Coronary artery (tissue), 2 donors: ENCODE measurements around the gene THRA.

ENCODE experiments used
- DNase-seq: peaks from one replicate; pipeline ENCODE4 v3.0.0-alpha.2; 2017; ENCODE audit warnings: low spot score
- H3K27ac ChIP-seq, 2 donors: fragments of 200-600 bp; sonication (generic); one replicate each; pipeline ENCODE4 v1.5.1; 2016 to 2019
- H3K4me3 ChIP-seq: fragments of 200-600 bp; sonication (generic); 2 replicates; pipeline ENCODE4 v1.5.1; 2016; ENCODE audit warnings: mild to moderate bottlenecking, moderate library complexity
- CTCF ChIP-seq: fragments of 200-600 bp; sonication (generic); IDR thresholded peaks from one replicate; pipeline ENCODE4 v1.5.1; 2019; ENCODE audit warnings: antibody characterized with exemption

THRA gene

GRCh38 chr17:40093005-40093579 lies 30.3 kb downstream of the THRA start:
- peak; percentile 71 for DNase-seq
- H3K27ac ChIP-seq: peak overlapping the region; percentile 89 to 96
- H3K4me3 ChIP-seq: no peak overlapping the region
- TF ChIP-seq CTCF: no peak

DNA sequence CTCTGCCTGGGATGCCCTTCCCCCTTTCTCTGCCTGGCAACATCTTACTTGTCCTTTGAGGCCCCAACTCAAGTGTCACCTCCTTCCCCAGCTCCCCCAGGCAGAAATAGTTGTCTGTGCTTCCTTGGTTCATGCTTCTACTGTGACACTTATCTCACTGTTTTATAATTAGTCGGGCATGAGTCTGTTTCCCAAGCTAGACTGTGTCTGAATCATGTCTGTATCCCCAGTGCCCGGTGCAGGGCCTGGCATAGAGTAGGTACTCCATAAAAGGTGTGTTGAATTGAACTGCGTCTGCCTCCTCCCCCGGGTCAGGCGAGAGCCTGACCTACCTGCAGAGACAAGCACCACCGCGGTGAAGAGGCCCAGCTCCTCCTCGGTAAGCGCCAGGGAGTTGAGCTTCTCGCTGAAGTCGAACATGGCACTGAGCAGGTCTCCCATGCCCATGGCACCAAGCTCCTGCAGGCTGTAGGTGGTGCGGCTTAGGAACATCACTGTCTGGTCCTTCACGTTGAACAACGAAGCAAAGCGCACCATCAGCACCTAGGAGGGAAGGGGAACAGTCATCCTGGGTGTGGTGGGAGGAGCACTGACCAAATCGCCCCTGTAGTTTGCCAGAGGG lies 30.9 kb downstream of the THRA start:
- peak; percentile 74 for DNase-seq
- Histone ChIP-seq H3K27ac (peak overlapping the region; percentile 89 to 96), H3K4me3 (peak overlapping the region; percentile 2)
- no peak for TF ChIP-seq CTCF

DNA sequence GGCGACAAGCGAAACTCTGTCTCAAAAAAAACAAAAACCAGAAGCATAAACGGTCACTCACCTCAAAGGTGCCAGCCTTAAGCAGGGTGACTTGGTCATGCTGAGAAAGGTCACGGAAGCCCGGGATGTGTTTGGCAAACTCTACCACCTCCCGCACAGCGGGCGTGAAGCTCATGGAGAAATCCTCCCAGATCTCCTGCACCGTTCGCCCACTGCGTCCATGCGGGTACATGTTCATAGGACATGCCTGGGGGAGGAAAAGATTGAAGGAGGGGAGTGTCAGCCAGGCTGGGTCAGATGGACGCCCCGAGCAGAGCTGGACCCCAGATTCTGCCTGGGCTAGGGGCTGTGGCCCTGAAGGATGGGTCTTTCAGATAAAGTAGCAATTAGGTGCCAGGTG lies 32.1 kb downstream of the THRA start:
- peak; percentile 74 for DNase-seq
- peak overlapping the region; percentile 89 to 96 for H3K27ac ChIP-seq
- no peak for TF ChIP-seq CTCF
- peak overlapping the region; percentile 83 for H3K4me3 ChIP-seq

DNA sequence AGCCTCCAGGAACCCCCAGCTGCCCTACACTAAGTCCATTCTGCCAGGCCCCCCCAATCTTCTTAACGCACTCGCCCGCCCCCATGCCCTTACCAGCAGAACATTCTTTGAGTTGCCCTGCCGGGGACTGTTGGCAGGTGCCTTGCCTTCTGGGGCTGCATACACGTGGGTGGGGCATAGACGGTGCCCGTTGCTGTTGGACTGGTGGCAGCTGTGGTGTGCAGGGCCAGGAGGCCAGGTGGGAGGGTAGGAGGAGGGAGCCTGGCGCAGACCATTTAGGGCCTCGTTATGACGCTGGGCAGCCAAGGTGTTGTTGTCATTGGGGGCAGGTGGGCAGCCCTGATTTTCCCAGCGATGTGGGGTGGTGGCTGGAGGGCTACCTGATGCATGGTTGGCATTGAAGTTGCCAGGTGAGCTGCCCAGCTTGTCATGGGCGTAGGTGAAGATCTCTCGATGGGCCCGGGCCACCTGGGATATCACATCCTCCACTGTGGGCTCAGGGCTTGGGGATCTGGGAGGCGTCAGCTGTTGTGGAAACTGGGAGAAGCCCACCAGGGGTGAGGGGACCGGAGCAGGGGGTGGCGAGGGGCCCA lies 32.7 kb downstream of the THRA start:
- H3K4me3 ChIP-seq: peak overlapping the region; percentile 83
- H3K27ac ChIP-seq: peak overlapping the region; percentile 89 to 96
- peak; percentile 79 for DNase-seq
- TF ChIP-seq CTCF: no peak

DNA sequence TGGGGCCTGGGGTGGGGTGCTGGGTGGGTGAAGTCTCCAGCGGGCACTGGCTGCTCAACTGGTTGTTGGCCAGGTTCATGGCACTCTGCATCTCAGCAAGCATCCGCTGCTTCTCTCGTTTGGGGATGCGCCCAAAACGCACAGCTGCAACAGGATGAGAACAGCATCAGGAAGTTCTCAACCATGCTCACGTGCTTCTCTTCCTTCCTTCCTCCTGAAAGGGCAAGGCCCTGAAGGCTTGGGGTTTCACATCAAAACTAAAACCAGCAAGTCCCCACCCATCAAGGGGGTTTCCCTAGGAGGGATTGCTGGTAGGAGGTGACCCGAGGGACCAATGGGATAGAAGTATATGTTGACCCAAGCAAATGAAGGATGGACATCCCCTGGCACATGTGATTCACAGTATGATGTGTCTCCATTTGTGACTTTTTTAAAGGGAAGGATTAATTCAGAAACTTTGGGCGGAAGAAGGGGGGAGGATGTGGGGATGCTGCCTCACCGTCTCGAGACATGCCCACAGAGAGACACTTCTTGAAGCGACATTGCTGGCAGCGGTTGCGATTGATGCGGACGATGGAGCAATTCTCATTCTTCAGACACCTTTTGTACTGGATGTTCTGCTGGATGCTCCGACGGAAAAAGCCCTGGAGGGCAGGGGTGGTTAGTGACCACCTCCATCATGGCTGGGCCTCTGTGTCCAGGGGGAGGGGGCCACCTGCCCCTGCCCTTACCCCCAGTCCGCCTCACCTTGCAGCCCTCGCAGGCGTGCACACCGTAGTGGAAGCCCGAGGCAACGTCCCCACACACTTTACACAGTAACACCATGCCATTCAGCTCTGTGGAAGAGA lies 33.4 kb downstream of the THRA start:
- H3K4me3 ChIP-seq: peak overlapping the region; percentile 83
- H3K27ac ChIP-seq: peak overlapping the region; percentile 89 to 96
- peak; percentile 76 for DNase-seq

GRCh38 chr17:40097087-40097486 lies 34.3 kb downstream of the THRA start:
- TF ChIP-seq CTCF: no peak
- H3K27ac ChIP-seq: peak overlapping the region; percentile 89 to 96
- peak overlapping the region; percentile 83 for H3K4me3 ChIP-seq
- peak; percentile 73 for DNase-seq

More for the DNA sequence above, 33.4 kb downstream of the THRA start:
- TF ChIP-seq CTCF: no peak
